ENCODE data around the gene ATF4.

Gene ATF4, protein sequence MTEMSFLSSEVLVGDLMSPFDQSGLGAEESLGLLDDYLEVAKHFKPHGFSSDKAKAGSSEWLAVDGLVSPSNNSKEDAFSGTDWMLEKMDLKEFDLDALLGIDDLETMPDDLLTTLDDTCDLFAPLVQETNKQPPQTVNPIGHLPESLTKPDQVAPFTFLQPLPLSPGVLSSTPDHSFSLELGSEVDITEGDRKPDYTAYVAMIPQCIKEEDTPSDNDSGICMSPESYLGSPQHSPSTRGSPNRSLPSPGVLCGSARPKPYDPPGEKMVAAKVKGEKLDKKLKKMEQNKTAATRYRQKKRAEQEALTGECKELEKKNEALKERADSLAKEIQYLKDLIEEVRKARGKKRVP

DNA sequence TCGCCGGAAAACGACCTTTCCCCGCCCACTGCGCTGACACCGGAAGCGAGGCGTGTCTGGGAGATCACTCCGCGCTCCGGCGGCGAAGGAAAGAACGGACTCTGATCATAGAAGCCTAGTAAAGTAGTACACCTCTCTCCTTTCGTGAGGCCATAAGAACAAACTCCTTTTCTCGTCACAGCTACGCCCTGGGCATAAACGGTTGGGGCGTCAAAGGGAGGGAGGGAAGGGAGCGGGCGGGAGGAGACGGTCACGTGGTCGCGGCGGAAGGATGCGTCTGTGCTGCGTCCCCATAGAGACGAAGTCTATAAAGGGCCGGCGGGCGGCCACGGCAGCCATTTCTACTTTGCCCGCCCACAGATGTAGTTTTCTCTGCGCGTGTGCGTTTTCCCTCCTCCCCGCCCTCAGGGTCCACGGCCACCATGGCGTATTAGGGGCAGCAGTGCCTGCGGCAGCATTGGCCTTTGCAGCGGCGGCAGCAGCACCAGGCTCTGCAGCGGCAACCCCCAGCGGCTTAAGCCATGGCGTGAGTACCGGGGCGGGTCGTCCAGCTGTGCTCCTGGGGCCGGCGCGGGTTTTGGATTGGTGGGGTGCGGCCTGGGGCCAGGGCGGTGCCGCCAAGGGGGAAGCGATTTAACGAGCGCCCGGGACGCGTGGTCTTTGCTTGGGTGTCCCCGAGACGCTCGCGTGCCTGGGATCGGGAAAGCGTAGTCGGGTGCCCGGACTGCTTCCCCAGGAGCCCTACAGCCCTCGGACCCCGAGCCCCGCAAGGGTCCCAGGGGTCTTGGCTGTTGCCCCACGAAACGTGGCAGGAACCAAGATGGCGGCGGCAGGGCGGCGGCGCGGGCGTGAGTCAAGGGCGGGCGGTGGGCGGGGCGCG lies at the start of gene ATF4:
Gene ATF4, plus strand, starts transcription at position 337 of the 880 bp plus-strand sequence. CDS start 884 bp downstream, outside the sequence.
- DNase-seq (ENCODE audit: low read depth in 2 of 2) = peak; percentile 78 to 79

DNA sequence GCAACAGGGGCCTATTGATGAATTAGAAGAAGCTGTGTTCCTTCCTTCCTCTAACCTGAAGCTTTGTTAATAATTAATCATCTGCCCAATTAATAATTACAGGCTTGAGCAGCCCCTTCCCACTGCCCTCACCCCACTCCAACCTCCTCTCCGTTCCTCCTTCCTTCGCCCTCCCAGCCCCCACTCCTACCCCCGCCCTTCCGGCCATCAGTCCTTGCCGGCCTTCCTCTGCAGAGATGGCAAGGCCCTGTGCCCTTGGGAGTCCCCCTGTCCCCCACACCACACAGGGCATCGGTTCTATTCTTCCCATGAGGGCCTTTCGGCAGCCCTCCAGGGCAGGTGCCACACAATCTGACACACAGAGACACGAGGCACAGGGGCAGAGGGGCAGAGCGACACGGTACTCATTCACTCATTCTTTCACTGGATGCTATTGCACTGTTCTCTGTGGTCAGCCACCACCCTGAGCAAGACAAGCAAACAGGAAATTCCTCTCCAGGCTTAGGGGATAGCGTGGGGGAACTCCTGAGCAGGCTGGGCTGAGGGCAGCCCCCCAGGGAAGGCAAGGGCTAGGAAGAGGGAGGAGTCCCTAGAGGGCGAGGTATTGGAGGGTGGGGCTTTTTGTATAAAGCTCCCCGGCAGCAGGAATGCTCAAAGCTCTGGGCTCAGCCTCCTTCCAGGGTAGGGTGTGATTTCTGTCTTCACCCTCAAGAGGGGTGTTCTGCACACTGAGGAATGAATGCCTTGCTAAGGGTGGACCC lies 48.8 kb upstream of the ATF4 start:
- DNase-seq (ENCODE audit: low read depth in 2 of 2) = no peak

DNA sequence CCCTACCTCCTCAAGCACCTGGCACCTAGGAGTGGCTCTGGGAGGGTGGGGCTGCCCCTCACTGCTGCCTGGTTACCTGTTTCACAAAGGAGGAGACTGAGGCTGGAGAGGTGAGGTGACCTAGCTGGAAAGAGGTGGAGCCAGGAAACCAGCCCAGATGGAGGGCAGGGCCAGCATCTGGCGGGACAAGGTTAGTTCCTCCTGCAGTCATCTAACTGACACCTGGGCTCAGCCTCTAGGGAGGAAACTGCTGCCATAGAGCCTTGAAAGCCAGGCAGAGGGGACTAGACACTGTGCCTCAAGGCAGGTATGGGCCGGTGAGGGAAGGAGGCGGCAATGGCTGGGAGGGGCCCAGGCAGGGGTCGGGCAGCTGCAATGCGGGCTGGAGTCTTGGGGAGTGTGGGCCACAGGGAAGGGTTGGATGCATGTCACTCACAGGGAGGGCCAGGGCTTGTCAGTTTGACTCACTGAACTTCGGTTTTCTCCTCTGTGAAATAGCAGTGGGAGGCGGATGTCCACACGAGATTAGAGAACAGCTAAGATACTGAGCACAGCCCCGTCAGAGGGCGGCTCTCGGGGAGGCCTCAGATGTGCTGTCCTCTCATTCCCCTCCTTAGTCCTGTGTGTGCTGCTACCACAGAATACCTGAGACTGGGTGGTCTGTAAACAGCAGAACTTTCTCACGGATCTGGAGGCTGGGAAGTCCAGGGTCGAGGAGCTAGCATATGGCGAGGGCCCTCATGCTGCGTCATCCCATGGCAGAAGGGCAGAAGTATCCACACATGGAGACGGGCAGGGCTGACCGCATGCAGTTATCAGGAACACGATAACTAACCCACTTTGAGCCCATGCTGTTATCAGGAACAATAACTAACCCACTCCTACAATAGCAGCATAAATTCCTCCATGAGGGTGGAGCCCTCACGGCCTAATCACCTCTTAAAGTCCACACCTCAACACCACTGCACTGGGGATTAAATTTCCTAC lies 47.5 kb upstream of the ATF4 start:
- DNase-seq (ENCODE audit: low read depth in 2 of 2) = no peak

DNA sequence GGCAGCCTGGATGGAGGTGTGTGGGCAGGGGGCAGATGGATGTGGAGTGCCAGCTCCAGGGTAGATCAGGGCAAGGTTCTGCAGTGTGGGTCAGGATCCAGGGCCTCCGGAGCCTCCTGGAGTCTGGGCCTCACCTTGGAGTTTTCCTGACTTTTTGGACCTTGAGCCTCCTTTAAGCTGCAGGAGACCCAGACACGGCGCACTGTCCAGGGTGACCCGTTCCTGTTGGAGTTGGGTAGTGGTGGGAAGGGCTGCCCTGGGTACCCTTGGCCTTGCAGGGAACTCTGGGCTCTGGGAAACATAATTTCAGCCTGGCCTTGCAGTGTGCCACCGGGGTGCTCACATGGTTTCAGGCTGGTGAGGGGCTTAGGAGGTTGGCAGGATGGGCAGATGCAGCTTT lies 46.5 kb upstream of the ATF4 start:
- DNase-seq (ENCODE audit: low read depth in 2 of 2) = no peak

DNA sequence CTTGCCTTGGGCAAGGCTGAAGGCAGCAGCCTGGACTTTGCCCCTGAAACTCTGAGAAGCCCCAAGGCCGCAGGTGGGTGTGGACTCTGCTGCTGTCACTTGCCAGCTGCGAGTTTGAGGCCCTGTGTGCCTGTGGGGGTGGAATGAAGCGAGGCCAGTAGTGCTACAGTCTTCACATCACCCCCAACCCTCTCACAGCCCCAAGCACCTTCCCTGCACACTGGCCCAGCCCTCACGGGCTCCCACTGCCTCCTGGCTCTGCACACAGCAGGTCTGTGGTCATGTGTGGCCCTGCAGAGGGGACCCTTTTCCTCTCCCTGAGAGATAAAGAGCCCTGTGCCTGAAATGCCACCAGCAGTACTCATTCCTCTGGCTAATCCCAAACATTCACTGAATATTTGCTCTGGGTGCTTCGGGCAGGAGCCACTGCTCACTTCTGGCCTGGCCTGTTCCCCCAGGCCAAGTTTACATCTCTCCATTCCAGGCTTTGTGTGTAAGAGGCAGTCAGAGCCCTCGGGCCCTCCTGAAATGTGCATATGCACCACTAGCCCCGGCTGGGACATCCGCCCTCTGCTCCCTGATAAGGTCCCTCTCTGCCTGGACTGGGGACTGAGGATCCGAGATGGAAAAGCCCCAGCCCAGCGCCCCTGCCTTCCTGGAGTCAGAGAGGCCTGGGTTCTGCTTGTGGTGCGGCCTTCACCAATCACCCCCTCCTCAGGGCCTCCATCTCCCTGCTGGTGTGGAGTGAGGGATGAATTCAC lies 45.8 kb upstream of the ATF4 start:
- no peak for DNase-seq (ENCODE audit: low read depth in 2 of 2)

DNA sequence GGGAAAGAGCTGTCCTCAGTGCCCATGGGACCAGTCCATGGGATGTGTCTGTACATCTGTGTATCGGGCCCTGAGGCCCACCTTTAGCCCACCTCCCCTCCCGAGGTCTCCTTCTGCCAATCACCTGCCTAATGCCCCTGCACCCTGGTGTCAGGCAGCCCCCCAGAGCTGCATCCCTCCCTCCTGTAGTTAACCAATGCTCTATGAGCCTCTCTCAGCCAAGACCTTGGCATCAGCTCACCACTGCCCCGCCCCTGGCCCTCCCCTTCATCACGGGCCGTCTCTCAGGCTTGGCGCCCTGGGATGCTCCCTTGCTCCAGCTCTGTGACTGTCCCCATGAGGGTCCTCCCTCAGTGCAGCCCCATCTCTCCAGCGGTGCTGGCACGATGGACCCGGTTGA lies 45.0 kb upstream of the ATF4 start:
- no peak for DNase-seq (ENCODE audit: low read depth in 2 of 2)

DNA sequence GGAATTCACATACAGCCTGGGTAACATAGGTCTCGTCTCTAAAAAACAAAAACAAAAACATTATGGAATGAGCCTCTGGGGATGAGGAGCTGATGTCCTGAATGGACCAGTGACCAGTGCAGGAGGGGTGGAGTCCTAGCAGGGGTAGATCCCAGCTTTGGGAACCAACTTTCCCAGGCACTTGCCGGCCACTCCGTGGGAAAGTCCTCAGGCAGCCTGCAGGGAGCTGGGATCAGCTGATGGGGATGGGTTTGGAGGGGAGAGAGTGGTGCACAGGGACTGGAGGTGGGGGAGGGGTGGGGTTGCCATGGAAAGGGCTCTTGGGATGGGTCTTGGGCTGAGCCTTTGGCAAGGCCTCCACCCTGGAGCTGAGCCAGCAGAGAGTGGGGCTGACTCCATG lies 44.5 kb upstream of the ATF4 start:
- no peak for DNase-seq (ENCODE audit: low read depth in 2 of 2)

DNA sequence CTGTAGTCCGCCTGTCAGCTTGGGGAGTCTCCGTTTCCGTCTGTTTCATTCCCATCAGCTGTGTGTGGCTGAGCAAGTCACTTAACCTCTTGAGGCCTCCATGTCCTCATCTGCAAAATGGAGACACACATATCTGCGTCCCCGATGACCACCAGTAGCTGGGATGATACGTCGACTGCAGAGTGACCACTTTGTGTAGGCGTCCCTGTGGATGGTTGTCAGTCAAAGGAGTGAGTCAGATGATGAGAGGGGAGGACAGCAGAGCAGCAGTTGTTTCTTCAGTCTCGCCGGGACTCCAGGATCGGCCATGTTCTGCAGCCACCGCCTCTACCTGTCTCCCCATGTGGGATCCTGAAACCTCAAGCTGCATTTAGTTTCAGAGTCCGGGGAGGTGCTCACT lies 43.7 kb upstream of the ATF4 start:
- no peak for DNase-seq (ENCODE audit: low read depth in 2 of 2)

DNA sequence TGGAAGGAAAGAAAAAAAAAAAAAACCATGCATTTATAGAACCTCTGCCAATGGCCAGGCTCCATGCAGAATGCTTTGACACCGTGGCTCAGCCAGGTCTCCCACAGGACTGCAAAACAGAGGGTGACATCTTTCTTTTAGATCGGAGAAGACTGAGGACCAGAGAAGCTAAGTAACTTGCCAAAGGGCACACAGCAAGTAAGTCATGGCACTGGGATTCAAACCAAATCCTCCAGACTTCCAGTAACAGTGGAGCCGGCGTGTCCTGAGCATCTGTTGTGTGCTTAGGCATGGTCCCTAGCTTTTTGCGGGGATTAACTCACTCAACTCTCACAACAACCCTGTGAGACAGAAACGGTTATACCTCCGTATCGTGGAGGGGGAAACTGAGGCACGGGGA lies 42.8 kb upstream of the ATF4 start:
- no peak for DNase-seq (ENCODE audit: low read depth in 2 of 2)

DNA sequence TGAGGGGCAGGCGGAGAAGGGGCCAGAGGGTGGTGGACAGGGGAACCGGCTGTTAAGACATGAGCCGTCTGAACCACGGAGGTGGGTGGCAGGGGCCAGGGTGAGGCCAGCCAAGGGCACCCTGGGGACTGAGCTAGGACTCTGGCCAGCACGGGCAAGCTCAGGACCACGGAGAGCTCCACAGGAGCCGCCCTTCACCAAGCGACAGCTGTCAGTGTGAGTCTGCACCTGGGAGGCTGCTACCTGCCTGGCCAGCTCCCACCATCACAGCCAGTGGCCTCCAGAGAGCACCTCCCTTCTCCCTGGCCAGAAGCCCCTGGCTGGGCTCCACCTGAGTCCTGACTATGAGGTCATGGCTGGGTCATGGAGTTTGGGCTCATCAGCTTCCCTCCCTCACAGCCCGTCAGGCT lies 41.9 kb upstream of the ATF4 start:
- no peak for DNase-seq (ENCODE audit: low read depth in 2 of 2)

DNA sequence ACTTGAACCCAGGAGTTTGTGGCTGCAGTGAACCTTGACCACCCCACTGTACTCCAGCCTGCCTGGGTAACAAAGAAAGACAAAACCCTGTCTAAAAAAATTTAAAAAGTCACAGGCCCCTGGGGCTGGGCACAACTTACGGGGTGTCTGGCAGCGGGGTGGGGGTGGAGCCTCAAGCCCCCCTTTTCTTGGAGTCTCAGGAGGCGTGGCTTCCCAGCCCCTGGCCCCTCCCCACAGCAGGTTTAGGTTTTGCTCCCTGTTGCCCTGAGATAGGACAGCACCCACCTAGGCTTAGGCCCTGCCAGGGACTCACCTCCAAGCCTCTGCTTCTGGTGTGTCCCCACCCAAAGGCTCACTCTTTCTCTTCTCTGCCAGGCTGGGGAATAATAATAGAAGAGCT lies 41.1 kb upstream of the ATF4 start:
- DNase-seq (ENCODE audit: low read depth in 2 of 2) = no peak

DNA sequence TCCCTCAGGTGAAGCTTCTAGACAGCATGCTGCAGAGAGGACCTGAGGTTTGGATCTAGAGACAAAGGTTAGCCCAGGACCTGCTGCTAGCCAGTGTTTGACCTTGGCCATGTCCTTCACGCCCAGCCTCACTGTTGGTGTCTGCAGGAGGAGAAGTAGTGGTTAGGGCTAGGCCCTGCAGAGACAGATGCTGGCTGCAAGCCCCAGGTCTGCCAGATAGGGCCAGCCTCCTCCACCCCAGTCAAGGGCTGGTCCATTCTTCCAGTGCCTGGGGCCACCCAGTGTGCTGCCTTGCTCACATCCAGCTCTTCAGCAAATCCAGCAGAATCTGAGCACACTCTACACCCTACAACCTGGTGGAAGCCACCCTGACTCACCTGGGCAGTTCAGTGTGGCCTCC lies 39.8 kb upstream of the ATF4 start:
- DNase-seq (ENCODE audit: low read depth in 2 of 2) = no peak

DNA sequence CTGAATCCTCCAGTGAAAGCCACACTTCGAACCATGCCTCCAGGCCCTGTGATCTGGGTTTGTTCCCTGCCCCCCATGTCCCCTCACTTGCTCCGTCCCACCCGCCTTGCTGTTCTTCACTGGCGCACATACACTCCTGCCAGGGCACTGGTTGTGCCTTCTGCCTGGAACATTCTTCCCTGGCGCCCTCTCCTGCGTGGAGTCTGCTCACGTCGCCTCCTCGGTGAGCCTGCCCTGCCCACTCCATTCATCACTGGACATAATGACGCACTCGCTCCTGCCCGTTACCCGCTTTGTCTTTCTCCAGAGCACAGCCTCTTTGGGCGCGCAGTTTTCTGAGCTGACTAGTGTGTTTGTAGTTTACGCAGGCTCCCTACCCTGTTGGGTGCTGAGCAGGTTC lies 39.3 kb upstream of the ATF4 start:
- no peak for DNase-seq (ENCODE audit: low read depth in 2 of 2)

DNA sequence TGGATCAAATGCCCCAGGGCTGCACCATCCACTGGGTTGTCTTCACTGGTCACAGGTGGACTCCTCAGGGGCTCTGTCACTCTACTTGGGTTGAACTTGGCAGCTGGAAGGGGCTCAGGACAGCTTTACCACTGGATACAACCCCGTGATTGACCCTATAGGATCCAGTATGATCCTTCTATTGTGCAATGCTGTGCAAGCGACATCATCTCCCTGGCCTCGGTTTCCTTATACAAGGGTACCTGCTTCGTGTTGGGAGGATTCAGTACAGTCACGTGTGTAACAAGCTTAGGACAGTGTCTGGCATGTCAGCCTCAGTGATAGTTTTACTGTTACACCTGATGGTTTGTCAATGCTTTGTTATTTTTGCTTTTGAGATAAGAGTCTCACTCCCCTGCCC lies 38.8 kb upstream of the ATF4 start:
- DNase-seq (ENCODE audit: low read depth in 2 of 2) = no peak

DNA sequence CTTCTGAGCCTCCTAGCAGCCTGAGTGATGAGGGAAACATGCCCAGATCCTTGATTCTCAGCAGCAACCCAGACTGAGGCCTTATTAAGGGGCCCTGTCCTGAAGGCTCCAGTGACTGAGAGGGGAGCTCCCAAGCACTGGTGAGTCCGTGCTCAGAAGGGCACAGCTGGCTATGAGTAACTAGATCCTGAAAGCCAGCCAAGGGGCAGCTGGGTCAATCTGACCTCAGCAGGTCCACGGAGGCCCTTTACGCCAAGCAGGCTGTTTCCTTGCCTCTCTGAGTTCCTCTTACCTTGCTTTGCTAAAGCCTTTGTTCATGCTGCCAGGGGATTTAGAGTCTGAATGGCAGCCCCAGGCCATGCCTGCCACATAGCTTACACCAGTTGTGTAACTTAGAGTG lies 37.6 kb upstream of the ATF4 start:
- no peak for DNase-seq (ENCODE audit: low read depth in 2 of 2)

DNA sequence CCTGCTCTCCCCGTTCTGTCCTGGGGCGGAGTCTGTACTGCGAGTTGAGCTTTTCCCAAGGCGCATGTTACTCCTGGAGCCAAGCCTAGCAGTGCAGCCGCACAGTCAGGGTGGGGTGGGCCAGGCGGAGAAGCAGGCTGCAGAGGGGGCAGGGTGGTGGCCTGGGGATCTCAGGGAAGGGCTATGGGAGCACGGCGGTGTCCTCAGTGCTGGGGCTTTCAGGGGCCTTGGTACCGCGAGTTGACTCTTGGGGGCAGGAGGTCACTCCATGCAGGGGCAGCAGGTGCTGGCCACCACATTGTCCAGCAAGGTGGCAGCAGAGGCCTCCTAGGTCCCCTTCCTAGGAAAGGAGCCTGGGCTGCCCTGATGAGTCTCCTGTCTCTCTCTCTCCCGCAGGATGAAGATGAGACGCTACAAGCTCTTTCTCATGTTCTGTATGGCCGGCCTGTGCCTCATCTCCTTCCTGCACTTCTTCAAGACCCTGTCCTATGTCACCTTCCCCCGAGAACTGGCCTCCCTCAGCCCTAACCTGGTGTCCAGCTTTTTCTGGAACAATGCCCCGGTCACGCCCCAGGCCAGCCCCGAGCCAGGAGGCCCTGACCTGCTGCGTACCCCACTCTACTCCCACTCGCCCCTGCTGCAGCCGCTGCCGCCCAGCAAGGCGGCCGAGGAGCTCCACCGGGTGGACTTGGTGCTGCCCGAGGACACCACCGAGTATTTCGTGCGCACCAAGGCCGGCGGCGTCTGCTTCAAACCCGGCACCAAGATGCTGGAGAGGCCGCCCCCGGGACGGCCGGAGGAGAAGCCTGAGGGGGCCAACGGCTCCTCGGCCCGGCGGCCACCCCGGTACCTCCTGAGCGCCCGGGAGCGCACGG lies 33.2 kb upstream of the ATF4 start:
- DNase-seq (ENCODE audit: low read depth in 2 of 2) = no peak

DNA sequence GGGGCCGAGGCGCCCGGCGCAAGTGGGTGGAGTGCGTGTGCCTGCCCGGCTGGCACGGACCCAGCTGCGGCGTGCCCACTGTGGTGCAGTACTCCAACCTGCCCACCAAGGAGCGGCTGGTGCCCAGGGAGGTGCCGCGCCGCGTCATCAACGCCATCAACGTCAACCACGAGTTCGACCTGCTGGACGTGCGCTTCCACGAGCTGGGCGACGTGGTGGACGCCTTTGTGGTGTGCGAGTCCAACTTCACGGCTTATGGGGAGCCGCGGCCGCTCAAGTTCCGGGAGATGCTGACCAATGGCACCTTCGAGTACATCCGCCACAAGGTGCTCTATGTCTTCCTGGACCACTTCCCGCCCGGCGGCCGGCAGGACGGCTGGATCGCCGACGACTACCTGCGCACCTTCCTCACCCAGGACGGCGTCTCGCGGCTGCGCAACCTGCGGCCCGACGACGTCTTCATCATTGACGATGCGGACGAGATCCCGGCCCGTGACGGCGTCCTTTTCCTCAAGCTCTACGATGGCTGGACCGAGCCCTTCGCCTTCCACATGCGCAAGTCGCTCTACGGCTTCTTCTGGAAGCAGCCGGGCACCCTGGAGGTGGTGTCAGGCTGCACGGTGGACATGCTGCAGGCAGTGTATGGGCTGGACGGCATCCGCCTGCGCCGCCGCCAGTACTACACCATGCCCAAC lies 32.4 kb upstream of the ATF4 start:
- no peak for DNase-seq (ENCODE audit: low read depth in 2 of 2)

DNA sequence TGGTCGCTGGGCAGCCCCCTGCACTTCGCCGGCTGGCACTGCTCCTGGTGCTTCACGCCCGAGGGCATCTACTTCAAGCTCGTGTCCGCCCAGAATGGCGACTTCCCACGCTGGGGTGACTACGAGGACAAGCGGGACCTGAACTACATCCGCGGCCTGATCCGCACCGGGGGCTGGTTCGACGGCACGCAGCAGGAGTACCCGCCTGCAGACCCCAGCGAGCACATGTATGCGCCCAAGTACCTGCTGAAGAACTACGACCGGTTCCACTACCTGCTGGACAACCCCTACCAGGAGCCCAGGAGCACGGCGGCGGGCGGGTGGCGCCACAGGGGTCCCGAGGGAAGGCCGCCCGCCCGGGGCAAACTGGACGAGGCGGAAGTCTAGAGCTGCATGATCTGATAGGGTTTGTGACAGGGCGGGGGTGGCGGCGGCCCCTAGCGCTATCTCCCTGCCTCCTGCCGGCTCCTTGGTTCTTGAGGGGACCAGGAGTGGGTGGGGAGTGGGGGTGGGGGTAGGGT lies 31.7 kb upstream of the ATF4 start:
- no peak for DNase-seq (ENCODE audit: low read depth in 2 of 2)
